ENCODE results near the gene PRRG4. TPM values are rescaled to one million over a fixed set of nuclear protein-coding genes. Genes with fewer than 3 reads are reported as not detected.

Gene PRRG4
- total and polyA plus RNA-seq, 2 experiments from 2014 or later: 3.0 to 12.1 TPM

DNA sequence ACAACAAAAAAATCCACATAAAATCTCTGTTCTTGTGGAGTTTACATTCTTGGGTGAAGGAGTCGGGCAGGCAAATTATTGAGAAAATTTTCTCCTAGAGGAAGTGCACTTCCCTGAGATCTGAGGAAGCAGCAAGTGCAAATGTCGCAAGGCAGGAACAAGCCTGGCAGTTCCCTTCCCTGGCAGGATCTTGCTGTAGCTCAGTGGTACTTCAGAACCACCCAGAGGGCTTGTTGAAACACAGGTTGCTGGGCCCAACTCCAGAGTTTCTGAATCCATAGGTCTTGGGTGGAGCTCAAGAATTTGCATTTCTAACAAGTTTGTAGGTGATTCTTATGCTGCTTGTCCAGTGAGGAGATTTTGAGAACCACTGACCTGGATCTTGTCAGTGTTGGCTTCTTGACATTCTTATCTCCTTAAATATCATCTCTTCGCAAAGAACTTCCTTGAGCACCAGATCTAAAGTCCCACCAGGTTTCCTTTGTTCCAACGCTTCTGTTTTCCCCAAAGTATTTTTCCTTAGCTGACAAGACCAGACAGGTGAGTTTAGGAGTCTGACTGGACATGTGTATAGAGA, 72.5 kb downstream of the PRRG4 start:
- no peak for DNase-seq (ENCODE audit: low spot score)
- H3K79me2 ChIP-seq: peaks cover 100% of the 10 kb centered on the region
- no peak overlapping the region for H2AFZ ChIP-seq
- 78% methylated on average over 4 of the region's 4 CpGs for WGBS (ENCODE audit: low lambda C conversion rate, missing lambda C conversion rate)
- H3K4me1 ChIP-seq (ENCODE audit: insufficient read depth): no peaks in the 10 kb centered on the region
- H3K4me2 ChIP-seq: no peak overlapping the region
- TF ChIP-seq EZH2 (IDR thresholded peaks at IDR 0.05; ENCODE audit: borderline replicate concordance) (no peak), EZH2phosphoT487 (IDR thresholded peaks at IDR 0.05; ENCODE audit: low read depth, severe bottlenecking, unreplicated experiment) (no peak), CTCF (IDR thresholded peaks at IDR 0.05; ENCODE audit: poor library complexity) (no peak)
- H3K9me2 ChIP-seq (replicated peaks; ENCODE audit: insufficient read depth): no peaks in the 10 kb centered on the region
- H3K27ac ChIP-seq: no peak overlapping the region
- H4K20me1 ChIP-seq (ENCODE audit: insufficient read depth, poor library complexity, severe bottlenecking): peaks cover 45% of the 10 kb centered on the region
- no peaks in the 10 kb centered on the region for H3K27me3 ChIP-seq
- H3K4me3 ChIP-seq: no peak overlapping the region
- no peaks in the 10 kb centered on the region for H3K36me3 ChIP-seq (replicated peaks; ENCODE audit: insufficient read depth, low read depth)
- H3K9me3 ChIP-seq (ENCODE audit: low read depth): no peaks in the 10 kb centered on the region

- Histone ChIP-seq H3K4me1 (ENCODE audit: insufficient read depth) (no peaks in the 10 kb centered on the region), H3K9me2 (replicated peaks; ENCODE audit: insufficient read depth) (no peaks in the 10 kb centered on the region), H3K4me2 (no peak overlapping the region), H3K4me3 (no peak overlapping the region), H2AFZ (no peak overlapping the region), H4K20me1 (ENCODE audit: insufficient read depth, poor library complexity, severe bottlenecking) (peaks cover 33% of the 10 kb centered on the region), H3K9me3 (ENCODE audit: low read depth) (no peaks in the 10 kb centered on the region), H3K27me3 (no peaks in the 10 kb centered on the region), H3K36me3 (replicated peaks; ENCODE audit: insufficient read depth, low read depth) (no peaks in the 10 kb centered on the region), H3K79me2 (peaks cover 100% of the 10 kb centered on the region), H3K27ac (no peak overlapping the region)
- DNase-seq (ENCODE audit: low spot score): no peak
- 54% methylated on average over 3 of the region's 3 CpGs for WGBS (ENCODE audit: low lambda C conversion rate, missing lambda C conversion rate)
- TF ChIP-seq CTCF (IDR thresholded peaks at IDR 0.05; ENCODE audit: poor library complexity) (no peak), EZH2 (IDR thresholded peaks at IDR 0.05; ENCODE audit: borderline replicate concordance) (no peak)
Measured at GRCh38 chr11:32905028-32905667, 75.4 kb downstream of the PRRG4 start.

Other genes starting within 250 kb of the PRRG4 start
- gene EIF3M, start 246.1 kb upstream of the PRRG4 start, total RNA-seq: 508 and 516 TPM in 2 replicates
- gene EIF3M, start 246.1 kb upstream of the PRRG4 start, polyA plus RNA-seq: 231 and 261 TPM in 2 replicates
- gene CCDC73, start 35.3 kb upstream of the PRRG4 start, total RNA-seq: 0.03 and 0.12 TPM in 2 replicates
- gene CCDC73, start 35.3 kb upstream of the PRRG4 start, polyA plus RNA-seq: 0.06 TPM in 1 of 2 replicates, not detected in the other
- 27.1 and 30.3 TPM in 2 replicates for gene QSER1, start 62.9 kb downstream of the PRRG4 start, total RNA-seq
- gene QSER1, start 62.9 kb downstream of the PRRG4 start, polyA plus RNA-seq: 2.8 and 3.7 TPM in 2 replicates
- 21.3 and 21.5 TPM in 2 replicates for gene DEPDC7, start 186.0 kb downstream of the PRRG4 start, total RNA-seq
- gene DEPDC7, start 186.0 kb downstream of the PRRG4 start, polyA plus RNA-seq: 12.1 and 12.5 TPM in 2 replicates
- gene TCP11L1, start 209.6 kb downstream of the PRRG4 start, total RNA-seq: 16.8 and 25.5 TPM in 2 replicates
- 9.8 and 11.2 TPM in 2 replicates for gene TCP11L1, start 209.6 kb downstream of the PRRG4 start, polyA plus RNA-seq

Measured in hepatocyte (in vitro differentiated cells).